AG10803 (cell line): ENCODE results near the gene KCNN1.

Experiments
- DNase-seq: peaks from one replicate; pipeline ENCODE4 v3.0.0; 2010; ENCODE audit warnings: low read depth
- H3K4me3 ChIP-seq: 2 replicates; pipeline ENCODE4 v1.5.1; 2011; ENCODE audit warnings: mild to moderate bottlenecking, low read length, control low read depth
- CTCF ChIP-seq: conservative IDR thresholded peaks from 2 replicates; pipeline ENCODE4 v1.5.1; 2011; ENCODE audit warnings: mild to moderate bottlenecking, low read length, control low read depth, inconsistent platforms

Gene KCNN1

GRCh38 chr19:17973759-17974158 lies 6.9 kb downstream of the KCNN1 start:
- no peak for TF ChIP-seq CTCF
- no peak for DNase-seq
- no peak overlapping the region for H3K4me3 ChIP-seq

- no peak overlapping the region for H3K4me3 ChIP-seq
- no peak for TF ChIP-seq CTCF
- no peak for DNase-seq
Measured at GRCh38 chr19:17974551-17974950, 7.6 kb downstream of the KCNN1 start.

GRCh38 chr19:17975032-17975431 lies 8.1 kb downstream of the KCNN1 start:
- no peak for TF ChIP-seq CTCF
- no peak for DNase-seq
- no peak overlapping the region for H3K4me3 ChIP-seq

GRCh38 chr19:17977021-17977420 lies 10.1 kb downstream of the KCNN1 start:
- no peak for TF ChIP-seq CTCF
- DNase-seq = no peak
- no peak overlapping the region for H3K4me3 ChIP-seq

GRCh38 chr19:17977488-17977887 lies 10.6 kb downstream of the KCNN1 start:
- DNase-seq = no peak
- H3K4me3 ChIP-seq = no peak overlapping the region
- TF ChIP-seq CTCF = no peak

- DNase-seq = no peak
- no peak for TF ChIP-seq CTCF
- H3K4me3 ChIP-seq = no peak overlapping the region
Measured at GRCh38 chr19:17981611-17982010, 14.7 kb downstream of the KCNN1 start.

- H3K4me3 ChIP-seq = no peak overlapping the region
- TF ChIP-seq CTCF = no peak
- DNase-seq = no peak
Measured at GRCh38 chr19:17982430-17982829, 15.5 kb downstream of the KCNN1 start.
